ENCODE measurements around the gene FADS1. TPM values are rescaled to one million over a fixed set of nuclear protein-coding genes. Genes with fewer than 3 reads are reported as not detected.

The FADS1 gene
- total RNA-seq, 2 experiments from 2014 or later, result 63.6 to 68.2 TPM

GRCh38 chr11:61775606-61776554 is 40.9 kb downstream of the FADS1 start:
- Mint-ChIP-seq H3K36me3 (ENCODE audit: low read depth) (no peaks in the 10 kb centered on the region), H3K27ac (no peak overlapping the region), H3K4me3 (no peak overlapping the region), H3K9me3 (no peaks in the 10 kb centered on the region), H3K4me1 (peaks cover 41% of the 10 kb centered on the region), H3K27me3 (peaks cover 4% of the 10 kb centered on the region)
- ChIA-PET POLR2A (interaction anchor here (1.2 kb wide), 1 partner anchor 17 kb away, joined by 6 read pairs; the partner anchor contains the start of genes FEN1 and TMEM258), CTCF (interaction anchor here (1.0 to 1.7 kb wide), 5 partner anchors 22 to 92 kb away, joined by 3 to 8 read pairs (median 4); no protein-coding TSS in a partner anchor)
- DNase-seq, result no peak

GRCh38 chr11:61775106-61775505 is 41.7 kb downstream of the FADS1 start:
- Mint-ChIP-seq H3K4me1 (peaks cover 42% of the 10 kb centered on the region), H3K9me3 (no peaks in the 10 kb centered on the region), H3K4me3 (no peak overlapping the region), H3K36me3 (ENCODE audit: low read depth) (no peaks in the 10 kb centered on the region), H3K27me3 (peaks cover 4% of the 10 kb centered on the region), H3K27ac (no peak overlapping the region)
- DNase-seq, result no peak
- ChIA-PET CTCF (interaction anchor here (1.0 to 1.7 kb wide), 4 partner anchors 22 to 91 kb away, joined by 3 to 8 read pairs (median 5); no protein-coding TSS in a partner anchor), POLR2A (interaction anchor here (1.2 kb wide), 1 partner anchor 18 kb away, joined by 6 read pairs; the partner anchor contains the start of genes FEN1 and TMEM258)

GRCh38 chr11:61774411-61774810 is 42.4 kb downstream of the FADS1 start:
- POLR2A ChIA-PET, result no interaction called here
- H3K9me3 Mint-ChIP-seq, result no peaks in the 10 kb centered on the region

GRCh38 chr11:61773809-61774208 is 43.0 kb downstream of the FADS1 start:
- ChIA-PET CTCF (interaction anchor here (0.7 kb wide), 1 partner anchor 304 kb away, joined by 3 read pairs; no protein-coding TSS in a partner anchor), POLR2A (no interaction called here)
- Mint-ChIP-seq H3K9me3 (no peaks in the 10 kb centered on the region), H3K27me3 (peaks cover 4% of the 10 kb centered on the region), H3K4me1 (peaks cover 42% of the 10 kb centered on the region), H3K4me3 (no peak overlapping the region), H3K36me3 (ENCODE audit: low read depth) (no peaks in the 10 kb centered on the region), H3K27ac (no peak overlapping the region)
- DNase-seq, result no peak

More at GRCh38 chr11:61774411-61774810, 42.4 kb downstream of the FADS1 start:
- CTCF ChIA-PET, result interaction anchor here (0.7 kb wide), 1 partner anchor 304 kb away, joined by 3 read pairs; no protein-coding TSS in a partner anchor
- Mint-ChIP-seq H3K36me3 (ENCODE audit: low read depth) (no peaks in the 10 kb centered on the region), H3K4me3 (no peak overlapping the region), H3K27me3 (peaks cover 4% of the 10 kb centered on the region), H3K27ac (no peak overlapping the region), H3K4me1 (peaks cover 42% of the 10 kb centered on the region)
- DNase-seq, result no peak

DNA sequence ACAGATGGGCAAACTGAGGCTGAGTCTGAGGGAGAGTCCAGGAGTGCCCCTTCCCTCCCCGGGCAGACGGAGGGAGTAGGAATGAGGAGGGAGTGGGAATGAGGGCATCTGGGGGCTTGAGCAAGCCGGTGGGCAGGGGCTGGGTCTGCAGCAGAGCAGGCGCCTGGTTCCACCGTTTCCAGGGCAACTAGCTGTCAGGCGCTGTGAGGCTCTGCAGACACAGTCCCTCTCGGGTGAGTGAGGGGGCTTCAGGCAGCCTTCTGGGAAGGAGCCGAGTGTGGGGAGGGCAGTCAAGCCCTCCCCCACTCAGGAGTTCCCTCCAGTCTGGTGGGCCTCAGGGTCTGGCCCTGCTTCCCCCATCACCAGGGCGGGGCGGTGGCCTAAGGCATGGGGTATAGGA is 43.4 kb downstream of the FADS1 start:
- H3K27me3 Mint-ChIP-seq, result peaks cover 4% of the 10 kb centered on the region
- ChIA-PET CTCF (interaction anchor here (1.3 kb wide), 1 partner anchor 24 kb away, joined by 4 read pairs; no protein-coding TSS in a partner anchor), POLR2A (interaction anchor here (0.7 kb wide), 1 partner anchor 17 kb away, joined by 4 read pairs; no protein-coding TSS in a partner anchor)
- no peak for DNase-seq
- H3K27ac Mint-ChIP-seq, result peak overlapping the region; percentile 58
- no peaks in the 10 kb centered on the region for H3K9me3 Mint-ChIP-seq
- H3K36me3 Mint-ChIP-seq (ENCODE audit: low read depth), result no peaks in the 10 kb centered on the region
- H3K4me1 Mint-ChIP-seq, result peaks cover 42% of the 10 kb centered on the region
- no peak overlapping the region for H3K4me3 Mint-ChIP-seq

DNA sequence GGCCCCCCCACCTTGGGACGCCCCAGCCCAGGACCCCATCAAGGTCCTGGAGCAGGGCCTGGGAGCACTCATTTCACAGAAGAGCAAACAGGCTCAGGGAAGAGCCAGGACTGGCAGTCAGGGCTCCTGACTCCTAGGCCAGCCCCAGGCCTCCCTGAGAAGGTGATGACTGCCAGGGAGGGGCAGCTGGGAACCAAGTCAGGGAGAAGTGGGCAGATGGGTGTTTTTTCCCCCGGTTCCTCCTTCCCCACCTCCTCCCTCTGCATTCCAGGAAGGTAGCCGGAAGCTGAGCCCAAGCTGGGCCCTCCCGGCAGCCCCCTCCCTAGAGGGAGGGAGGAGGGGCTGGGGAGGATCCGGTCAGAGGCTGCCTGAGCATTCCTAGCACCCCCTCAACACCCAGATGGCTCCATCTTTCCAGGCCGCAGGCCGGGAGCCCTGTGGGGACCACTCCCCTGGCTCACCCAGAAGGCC is 44.8 kb downstream of the FADS1 start:
- no peak overlapping the region for H3K4me3 Mint-ChIP-seq
- no peaks in the 10 kb centered on the region for H3K9me3 Mint-ChIP-seq
- ChIA-PET CTCF (interaction anchor here (1.0 to 1.3 kb wide), 2 partner anchors 23 to 26 kb away, joined by 4 to 6 read pairs; no protein-coding TSS in a partner anchor), POLR2A (interaction anchor here (0.9 to 1.8 kb wide), 3 partner anchors 8 to 21 kb away, joined by 3 to 9 read pairs (median 3); partner anchors contain the start of genes FEN1 and TMEM258)
- H3K36me3 Mint-ChIP-seq (ENCODE audit: low read depth), result no peaks in the 10 kb centered on the region
- H3K27ac Mint-ChIP-seq, result peak overlapping the region; percentile 69
- no peaks in the 10 kb centered on the region for H3K27me3 Mint-ChIP-seq
- no peak for DNase-seq
- peaks cover 37% of the 10 kb centered on the region for H3K4me1 Mint-ChIP-seq

GRCh38 chr11:61771195-61771894 is 45.5 kb downstream of the FADS1 start:
- H3K27ac Mint-ChIP-seq, result peak overlapping the region; percentile 64
- DNase-seq, result no peak

DNA sequence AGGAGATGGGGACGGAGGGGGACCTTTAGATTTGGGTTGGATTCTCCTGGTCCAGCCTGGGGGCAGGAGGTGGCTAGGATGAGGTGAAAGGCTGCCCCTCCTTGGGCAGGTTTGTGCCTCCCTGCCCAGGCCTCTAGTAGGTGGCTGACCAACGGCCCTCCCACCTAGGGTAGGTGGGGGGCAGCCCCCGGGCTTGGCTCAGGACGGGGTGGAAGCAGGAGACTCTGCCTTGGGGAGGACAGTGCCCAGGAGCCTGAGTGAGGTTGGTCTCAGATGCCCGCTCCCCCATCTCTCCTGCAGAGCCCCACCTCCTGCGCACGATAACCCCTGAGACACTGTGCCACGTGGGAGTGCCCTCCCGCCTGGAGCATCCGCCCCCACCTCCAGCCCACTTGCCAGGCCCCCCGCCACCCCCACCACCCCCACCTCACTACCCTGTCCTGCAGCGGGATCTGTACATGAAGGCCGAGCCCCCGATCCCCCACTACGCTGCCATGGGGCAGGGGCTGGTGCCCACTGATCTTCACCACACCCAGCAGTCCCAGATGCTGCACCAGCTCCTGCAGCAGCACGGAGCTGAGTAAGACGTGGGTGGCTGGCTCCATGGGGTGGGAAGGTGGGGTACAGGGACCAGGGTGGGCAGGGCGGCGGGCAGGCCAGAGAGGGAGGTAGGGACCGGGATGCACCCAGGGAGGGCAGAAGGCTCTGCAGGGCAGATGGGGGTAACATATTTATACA is 46.7 kb downstream of the FADS1 start:
- no peaks in the 10 kb centered on the region for H3K9me3 Mint-ChIP-seq
- CTCF ChIA-PET, result no interaction called here
- no peak overlapping the region for H3K27ac Mint-ChIP-seq

More at GRCh38 chr11:61771195-61771894, 45.5 kb downstream of the FADS1 start:
- H3K36me3 Mint-ChIP-seq (ENCODE audit: low read depth), result no peaks in the 10 kb centered on the region
- POLR2A ChIA-PET, result interaction anchor here (1.8 kb wide), 1 partner anchor 22 kb away, joined by 9 read pairs; the partner anchor contains the start of genes FEN1 and TMEM258
- no peaks in the 10 kb centered on the region for H3K9me3 Mint-ChIP-seq
- no peak overlapping the region for H3K4me3 Mint-ChIP-seq
- H3K27me3 Mint-ChIP-seq, result no peaks in the 10 kb centered on the region
- peaks cover 31% of the 10 kb centered on the region for H3K4me1 Mint-ChIP-seq
- CTCF ChIA-PET, result no interaction called here

GRCh38 chr11:61769169-61769920 is 47.5 kb downstream of the FADS1 start:
- no peaks in the 10 kb centered on the region for H3K36me3 Mint-ChIP-seq (ENCODE audit: low read depth)
- peaks cover 22% of the 10 kb centered on the region for H3K4me1 Mint-ChIP-seq
- H3K4me3 Mint-ChIP-seq, result no peak overlapping the region
- no peak overlapping the region for H3K27ac Mint-ChIP-seq
- ChIA-PET CTCF (no interaction called here), POLR2A (no interaction called here)
- H3K9me3 Mint-ChIP-seq, result no peaks in the 10 kb centered on the region
- no peak for DNase-seq
- H3K27me3 Mint-ChIP-seq, result no peaks in the 10 kb centered on the region

More for the DNA sequence above, 46.7 kb downstream of the FADS1 start:
- POLR2A ChIA-PET, result no interaction called here
- no peak overlapping the region for H3K4me3 Mint-ChIP-seq
- no peak for DNase-seq
- no peaks in the 10 kb centered on the region for H3K27me3 Mint-ChIP-seq
- H3K36me3 Mint-ChIP-seq (ENCODE audit: low read depth), result no peaks in the 10 kb centered on the region
- peaks cover 25% of the 10 kb centered on the region for H3K4me1 Mint-ChIP-seq

DNA sequence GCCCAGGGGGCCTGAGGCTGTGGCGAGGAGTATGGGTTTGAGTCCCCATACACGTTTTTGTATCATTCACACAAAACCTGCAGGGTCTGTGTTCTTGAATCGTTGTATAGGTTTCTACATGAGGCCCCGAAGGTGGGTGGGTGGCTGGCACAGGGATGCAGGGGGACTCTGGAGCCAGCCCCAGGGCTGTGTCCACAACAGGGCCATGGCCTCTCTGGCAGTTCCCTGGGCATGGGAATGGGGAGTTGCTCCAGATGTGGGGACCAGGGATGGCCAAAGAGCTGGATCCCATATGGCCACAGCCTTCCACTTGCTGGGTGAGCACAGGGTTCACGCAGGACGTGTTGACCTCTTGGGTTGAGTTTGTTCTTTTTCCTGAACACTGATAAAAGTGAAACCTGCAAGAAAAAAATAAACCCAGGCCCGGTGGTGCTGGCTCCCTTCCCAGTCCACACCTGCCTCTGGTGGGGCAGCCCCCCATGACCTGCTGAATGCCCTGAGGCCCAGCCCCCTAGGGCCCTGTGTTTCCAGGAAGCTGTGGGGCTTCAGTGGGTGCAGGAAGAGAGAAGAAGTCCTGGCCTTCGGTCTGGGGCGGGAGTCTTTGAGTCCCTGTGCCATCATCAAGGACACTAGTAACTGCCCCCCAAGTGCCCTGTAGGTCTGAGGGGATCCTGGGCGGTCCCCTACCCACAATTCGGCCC is 48.3 kb downstream of the FADS1 start:
- H3K27ac Mint-ChIP-seq, result no peak overlapping the region
- no peak overlapping the region for H3K4me3 Mint-ChIP-seq
- no peaks in the 10 kb centered on the region for H3K27me3 Mint-ChIP-seq
- no peak for DNase-seq
- H3K36me3 Mint-ChIP-seq (ENCODE audit: low read depth), result no peaks in the 10 kb centered on the region
- CTCF ChIA-PET, result no interaction called here
- peaks cover 22% of the 10 kb centered on the region for H3K4me1 Mint-ChIP-seq
- POLR2A ChIA-PET, result no interaction called here
- H3K9me3 Mint-ChIP-seq, result no peaks in the 10 kb centered on the region

DNA sequence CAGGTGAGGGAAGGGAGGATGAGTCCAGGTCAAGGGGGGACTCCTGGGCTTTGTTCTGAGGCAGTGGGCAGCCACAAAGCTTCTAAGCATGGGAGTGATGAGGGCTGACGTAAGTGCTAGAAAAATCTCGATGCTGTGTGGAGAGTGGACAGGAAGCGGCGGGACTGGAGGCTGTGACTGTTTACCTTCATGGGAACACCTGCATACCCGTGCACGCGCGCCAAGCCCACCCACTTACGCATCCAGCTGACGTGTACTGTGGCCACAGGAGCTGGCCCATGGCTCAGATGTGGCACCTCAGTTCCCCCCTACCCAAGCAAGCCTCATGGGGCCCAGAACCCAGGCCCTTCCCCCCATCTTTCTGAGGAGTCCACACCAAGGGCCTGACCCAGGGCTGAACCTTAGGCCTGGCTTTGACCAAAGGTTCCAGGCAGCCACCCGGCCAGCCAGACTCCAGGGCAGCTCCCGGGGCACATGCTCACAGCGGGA is 50.4 kb downstream of the FADS1 start:
- Mint-ChIP-seq H3K27ac (no peak overlapping the region), H3K27me3 (no peaks in the 10 kb centered on the region), H3K4me3 (no peak overlapping the region), H3K36me3 (ENCODE audit: low read depth) (no peaks in the 10 kb centered on the region), H3K9me3 (no peaks in the 10 kb centered on the region), H3K4me1 (peaks cover 7% of the 10 kb centered on the region)
- ChIA-PET POLR2A (no interaction called here), CTCF (no interaction called here)
- DNase-seq, result no peak

Measured in activated CD4-positive, alpha-beta memory T cell treated with anti-CD3 and anti-CD28 coated beads, Interleukin-2, amount 10 ng/mL, durations not matched to agents 7 days and 5 days (primary cell).